ENCODE data around the gene UGT1A7.

UGT1A7 gene

GRCh38 chr2:233772583-233772982, 90.9 kb downstream of the UGT1A7 start:
- H3K79me2 ChIP-seq (ENCODE audit: low read length), result no peaks in the 10 kb centered on the region
- no peaks in the 10 kb centered on the region for H3K36me3 ChIP-seq (replicated peaks; ENCODE audit: low read depth, low read length)
- TF ChIP-seq EZH2phosphoT487 (IDR thresholded peaks at IDR 0.05; ENCODE audit: low read depth), result no peak
- no peak for TF ChIP-seq CTCF (IDR thresholded peaks at IDR 0.05; ENCODE audit: low read depth, low read length)
- no peak overlapping the region for H3K27ac ChIP-seq (ENCODE audit: low read length)
- H2AFZ ChIP-seq (ENCODE audit: low read depth, low read length), result no peak overlapping the region
- H4K20me1 ChIP-seq (ENCODE audit: insufficient read depth, low read length), result no peaks in the 10 kb centered on the region
- no peak overlapping the region for H3K4me3 ChIP-seq (ENCODE audit: low read length)
- no peaks in the 10 kb centered on the region for H3K27me3 ChIP-seq (ENCODE audit: low read depth, low read length)
- H3K9me3 ChIP-seq (ENCODE audit: insufficient read depth, low read length), result no peaks in the 10 kb centered on the region
- no peak overlapping the region for H3K9ac ChIP-seq (ENCODE audit: low read length)
- no peak overlapping the region for H3K4me2 ChIP-seq (ENCODE audit: low read length)
- no peaks in the 10 kb centered on the region for H3K4me1 ChIP-seq (ENCODE audit: low read length)

GRCh38 chr2:233773854-233774253, 92.2 kb downstream of the UGT1A7 start:
- no peak overlapping the region for H3K4me3 ChIP-seq (ENCODE audit: low read length)
- H3K27ac ChIP-seq (ENCODE audit: low read length), result no peak overlapping the region
- no peaks in the 10 kb centered on the region for H3K36me3 ChIP-seq (replicated peaks; ENCODE audit: low read depth, low read length)
- no peak overlapping the region for H2AFZ ChIP-seq (ENCODE audit: low read depth, low read length)
- no peaks in the 10 kb centered on the region for H4K20me1 ChIP-seq (ENCODE audit: insufficient read depth, low read length)
- H3K9ac ChIP-seq (ENCODE audit: low read length), result no peak overlapping the region
- H3K27me3 ChIP-seq (ENCODE audit: low read depth, low read length), result no peaks in the 10 kb centered on the region
- no peaks in the 10 kb centered on the region for H3K4me1 ChIP-seq (ENCODE audit: low read length)
- no peak for TF ChIP-seq CTCF (IDR thresholded peaks at IDR 0.05; ENCODE audit: low read depth, low read length)
- TF ChIP-seq EZH2phosphoT487 (IDR thresholded peaks at IDR 0.05; ENCODE audit: low read depth), result no peak
- H3K79me2 ChIP-seq (ENCODE audit: low read length), result no peaks in the 10 kb centered on the region
- no peaks in the 10 kb centered on the region for H3K9me3 ChIP-seq (ENCODE audit: insufficient read depth, low read length)
- no peak overlapping the region for H3K4me2 ChIP-seq (ENCODE audit: low read length)

- no peaks in the 10 kb centered on the region for H3K79me2 ChIP-seq (ENCODE audit: low read length)
- TF ChIP-seq EZH2phosphoT487 (IDR thresholded peaks at IDR 0.05; ENCODE audit: low read depth) (no peak), CTCF (IDR thresholded peaks at IDR 0.05; ENCODE audit: low read depth, low read length) (no peak)
- H3K4me3 ChIP-seq (ENCODE audit: low read length), result no peak overlapping the region
- H4K20me1 ChIP-seq (ENCODE audit: insufficient read depth, low read length), result no peaks in the 10 kb centered on the region
- H3K4me2 ChIP-seq (ENCODE audit: low read length), result no peak overlapping the region
- no peak overlapping the region for H3K9ac ChIP-seq (ENCODE audit: low read length)
- H3K4me1 ChIP-seq (ENCODE audit: low read length), result no peaks in the 10 kb centered on the region
- no peaks in the 10 kb centered on the region for H3K9me3 ChIP-seq (ENCODE audit: insufficient read depth, low read length)
- no peaks in the 10 kb centered on the region for H3K36me3 ChIP-seq (replicated peaks; ENCODE audit: low read depth, low read length)
- no peak overlapping the region for H3K27ac ChIP-seq (ENCODE audit: low read length)
- H2AFZ ChIP-seq (ENCODE audit: low read depth, low read length), result no peak overlapping the region
- no peaks in the 10 kb centered on the region for H3K27me3 ChIP-seq (ENCODE audit: low read depth, low read length)
These were observed 93.7 kb downstream of the UGT1A7 start for GRCh38 chr2:233775414-233775813.

GRCh38 chr2:233778030-233778429, 96.3 kb downstream of the UGT1A7 start, which contains the start of gene MROH2A:
Gene MROH2A, plus strand, starts transcription at chr2:233778330. Its CDS starts 1,029 bp downstream, at chr2:233779359.
- Histone ChIP-seq H3K9me3 (ENCODE audit: insufficient read depth, low read length) (no peaks in the 10 kb centered on the region), H2AFZ (ENCODE audit: low read depth, low read length) (no peak within 1 kb of the TSS), H3K4me3 (ENCODE audit: low read length) (no peak within 1 kb of the TSS), H3K4me1 (ENCODE audit: low read length) (no peaks in the 10 kb centered on the region), H3K27me3 (ENCODE audit: low read depth, low read length) (no peaks in the 10 kb centered on the region), H3K36me3 (replicated peaks; ENCODE audit: low read depth, low read length) (no peaks in the 10 kb centered on the region), H4K20me1 (ENCODE audit: insufficient read depth, low read length) (no peaks in the 10 kb centered on the region), H3K4me2 (ENCODE audit: low read length) (no peak within 1 kb of the TSS), H3K9ac (ENCODE audit: low read length) (no peak within 1 kb of the TSS), H3K27ac (ENCODE audit: low read length) (no peak within 1 kb of the TSS), H3K79me2 (ENCODE audit: low read length) (no peaks in the 10 kb centered on the region)
- TF ChIP-seq CTCF (IDR thresholded peaks at IDR 0.05; ENCODE audit: low read depth, low read length) (no peak), EZH2phosphoT487 (IDR thresholded peaks at IDR 0.05; ENCODE audit: low read depth) (no peak)
